Keratinocyte (primary cell): ENCODE data around the gene CCM2. TPM values are rescaled to one million over a fixed set of nuclear protein-coding genes. Genes with fewer than 3 reads are reported as not detected.

Source experiments
- DNase-seq: peaks from one replicate; pipeline ENCODE4 v3.0.0-alpha.2; 2011; ENCODE audit warnings: low read depth, missing footprints, low spot score
- FAIRE-seq: peaks from 2 replicates; lab custom pipeline; 2011; peaks lifted over from hg19 to GRCh38; lab: Jason Lieb, UNC
- H2AFZ ChIP-seq: 2 replicates; pipeline ENCODE4 v1.6.0; 2012; ENCODE audit warnings: low read length, control low read depth, inconsistent platforms; ENCODE audit not compliant: control insufficient read depth
- H3K27ac ChIP-seq: 2 replicates; pipeline ENCODE4 v1.5.1; 2011; ENCODE audit warnings: low read length; ENCODE audit not compliant: control insufficient read depth, insufficient read depth
- H3K27me3 ChIP-seq: 3 replicates; pipeline ENCODE4 v1.6.0; 2011; ENCODE audit warnings: low read length; ENCODE audit not compliant: control insufficient read depth, insufficient read depth; ENCODE audit errors: extremely low read depth
- H3K36me3 ChIP-seq, 2 experiments: 2 replicates in 1 of 2; 3 replicates in 1 of 2; pipeline ENCODE4 v1.5.1; 2011; ENCODE audit warnings: low read length in 2 of 2, mild to moderate bottlenecking in 1 of 2; ENCODE audit not compliant: control insufficient read depth in 2 of 2, insufficient read depth in 2 of 2; ENCODE audit errors: extremely low read depth in 1 of 2
- H3K4me1 ChIP-seq: 3 replicates; pipeline ENCODE4 v1.5.1; 2011; ENCODE audit warnings: low read length; ENCODE audit not compliant: control insufficient read depth, insufficient read depth; ENCODE audit errors: extremely low read depth
- H3K4me2 ChIP-seq: 3 replicates; pipeline ENCODE4 v1.6.0; 2011; ENCODE audit warnings: low read depth, low read length; ENCODE audit not compliant: control insufficient read depth, insufficient read depth; ENCODE audit errors: extremely low read depth
- H3K4me3 ChIP-seq, 3 experiments: fragments of 200-600 bp in 1 of 3; sonication (generic) in 1 of 3; 2 replicates in 2 of 3; 3 replicates in 1 of 3; pipeline ENCODE4 v1.5.1; 2011 to 2016; ENCODE audit warnings: low read length in 3 of 3, mild to moderate bottlenecking in 3 of 3, control low read depth in 2 of 3, inconsistent platforms in 1 of 3, low read depth in 1 of 3, mixed read lengths in 1 of 3, mixed run types in 1 of 3, moderate library complexity in 1 of 3; ENCODE audit not compliant: control insufficient read depth in 2 of 3, insufficient read depth in 2 of 3; ENCODE audit errors: extremely low read depth in 1 of 3
- H3K79me2 ChIP-seq: 2 replicates; pipeline ENCODE4 v1.6.0; 2012; ENCODE audit warnings: low read length; ENCODE audit not compliant: control insufficient read depth, insufficient read depth
- H3K9ac ChIP-seq: 3 replicates; pipeline ENCODE4 v1.6.0; 2011; ENCODE audit warnings: low read length; ENCODE audit not compliant: control insufficient read depth, insufficient read depth; ENCODE audit errors: extremely low read depth
- H3K9me1 ChIP-seq: 3 replicates; pipeline ENCODE4 v1.6.0; 2011; ENCODE audit warnings: low read length; ENCODE audit not compliant: control insufficient read depth, insufficient read depth; ENCODE audit errors: extremely low read depth
- H3K9me3 ChIP-seq: 2 replicates; pipeline ENCODE4 v1.5.1; 2012; ENCODE audit warnings: low read depth, low read length; ENCODE audit not compliant: control insufficient read depth
- H4K20me1 ChIP-seq: 3 replicates; pipeline ENCODE4 v1.6.0; 2011; ENCODE audit warnings: low read length; ENCODE audit not compliant: control insufficient read depth, insufficient read depth; ENCODE audit errors: extremely low read depth
- CTCF ChIP-seq, 3 experiments: IDR thresholded peaks in 1 of 3; conservative IDR thresholded peaks in 1 of 3; optimal IDR thresholded peaks in 1 of 3; 2 replicates in 2 of 3; 3 replicates in 1 of 3; pipeline versions ENCODE3 to v1.5.1; 2011; ENCODE audit warnings: low read length in 3 of 3, mild to moderate bottlenecking in 3 of 3, moderate library complexity in 2 of 3, control low read depth in 1 of 3, inconsistent platforms in 1 of 3; ENCODE audit not compliant: insufficient read depth in 2 of 3; ENCODE audit errors: extremely low read depth in 1 of 3
- EZH2 ChIP-seq: IDR thresholded peaks from one replicate; pipeline ENCODE4 v1.6.1; 2012; ENCODE audit warnings: inconsistent platforms, mild to moderate bottlenecking, low read length, moderate library complexity
- dilution Hi-C: fragments of 300-500 bp; cut with MboI; formaldehyde crosslinking; loops from one replicate; pipeline ENCODE4 v1.7.0; 2020; ENCODE audit warnings: low sequenced_read_pairs; ENCODE audit not compliant: extremely low pct_ligation_motif_present
- polyA plus RNA-seq, 5 experiments: library from polyadenylated mRNA; depleted of rRNA in 3 of 5; stranded (reverse) in 3 of 5; stranded (forward) in 1 of 5; unstranded in 1 of 5; fragments of >200 nt; gene quantifications; 1 replicate in 1 of 5; 2 replicates in 3 of 5; 3 replicates in 1 of 5; pipeline versions ENCODE4 v1.2.1 to v1.2.3, GENCODE V29; 2011 to 2012; ENCODE audit warnings: missing spikeins in 2 of 5, low read depth in 1 of 5, low replicate concordance in 1 of 5

Gene CCM2
- polyA plus RNA-seq, 1 donor (not counting 4 experiments of a cell fraction or from before 2014, with no cell fraction given) = 44.8 TPM

GRCh38 chr7:44969049-44969700 lies 30.8 kb upstream of the CCM2 start:
- Histone ChIP-seq H3K9me3 (no peaks in the 10 kb centered on the region), H3K79me2 (no peaks in the 10 kb centered on the region), H3K4me1 (no peaks in the 10 kb centered on the region), H3K4me3 (no peak overlapping the region), H3K9me1 (no peaks in the 10 kb centered on the region), H3K27ac (no peak overlapping the region), H3K4me2 (no peak overlapping the region), H3K27me3 (peaks cover 7% of the 10 kb centered on the region), H4K20me1 (no peaks in the 10 kb centered on the region), H3K9ac (no peak overlapping the region), H3K36me3 (no peaks in the 10 kb centered on the region), H2AFZ (no peak overlapping the region)
- TF ChIP-seq CTCF (optimal IDR thresholded peaks at IDR 0.05 in 1 of 3, IDR thresholded peaks at IDR 0.05 in 1 of 3, conservative IDR thresholded peaks at IDR 0.05 in 1 of 3; ENCODE audit: extremely low read depth in 1 of 3, insufficient read depth in 2 of 3, low read length in 3 of 3) (no peak), EZH2 (no peak)
- dilution Hi-C loops = no loop called here
- FAIRE-seq (no peak), DNase-seq (no peak)

- Histone ChIP-seq H3K9me3 (no peaks in the 10 kb centered on the region), H4K20me1 (no peaks in the 10 kb centered on the region), H3K4me3 (no peak overlapping the region), H3K4me1 (no peaks in the 10 kb centered on the region), H3K79me2 (no peaks in the 10 kb centered on the region), H3K36me3 (no peaks in the 10 kb centered on the region), H3K27ac (no peak overlapping the region), H3K27me3 (peaks cover 7% of the 10 kb centered on the region), H2AFZ (no peak overlapping the region), H3K9me1 (no peaks in the 10 kb centered on the region), H3K4me2 (no peak overlapping the region), H3K9ac (no peak overlapping the region)
- FAIRE-seq = no peak
- TF ChIP-seq CTCF (optimal IDR thresholded peaks at IDR 0.05 in 1 of 3, IDR thresholded peaks at IDR 0.05 in 1 of 3, conservative IDR thresholded peaks at IDR 0.05 in 1 of 3; ENCODE audit: extremely low read depth in 1 of 3, insufficient read depth in 2 of 3, low read length in 3 of 3) (no peak), EZH2 (no peak)
- dilution Hi-C loops = no loop called here
- no peak for DNase-seq
Observed at GRCh38 chr7:44969701-44970522, 30.1 kb upstream of the CCM2 start.
